ENCODE results near the gene TRAF2. TPM values are rescaled to one million over a fixed set of nuclear protein-coding genes. Genes with fewer than 3 reads are reported as not detected.

Gene TRAF2
- total and polyA plus RNA-seq, 2 of the 13 experiments (the other 11 are each of a cell fraction or from before 2014, with no cell fraction given), result 12.4 to 13.6 TPM

DNA sequence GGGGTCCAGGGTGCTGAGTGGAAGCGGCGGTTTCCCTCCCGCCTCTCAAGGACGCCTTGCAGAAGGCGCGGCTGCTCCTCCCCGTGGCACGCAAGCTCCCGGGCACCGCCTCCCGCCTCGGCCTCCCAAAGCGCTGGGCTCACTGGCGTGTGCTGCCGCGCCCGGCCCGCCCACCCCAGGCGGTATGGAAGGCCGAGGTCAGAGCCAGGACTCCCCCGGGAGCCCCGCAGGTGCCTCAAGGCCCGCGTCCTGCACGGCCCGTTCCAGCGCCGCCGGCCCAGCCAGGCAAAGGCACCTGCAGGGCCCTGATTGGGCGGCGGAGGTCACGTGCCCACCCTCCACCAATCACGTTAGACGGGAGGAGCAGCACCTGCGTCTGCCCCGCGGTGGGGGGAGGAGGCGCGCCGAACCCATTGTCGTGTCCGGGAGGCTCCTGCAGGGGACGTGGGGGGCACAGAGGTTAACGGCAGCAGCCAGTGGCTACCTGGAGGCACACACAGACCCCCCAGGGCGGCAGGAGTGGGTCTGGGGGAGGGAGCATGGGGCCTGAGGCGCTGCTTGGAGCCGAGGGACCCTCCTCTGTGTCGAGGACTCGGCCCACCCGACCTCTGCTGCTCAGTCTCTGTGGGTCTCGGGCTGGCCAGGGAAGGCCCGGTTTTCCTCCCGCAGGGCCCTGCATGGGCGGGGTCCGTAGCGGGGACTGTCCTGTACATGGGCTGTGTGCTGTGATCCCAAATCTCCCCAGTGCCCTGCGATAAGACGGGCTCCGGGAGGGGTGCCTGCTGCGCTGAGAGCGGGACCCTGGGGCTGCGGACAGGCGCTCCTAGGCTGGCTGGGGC is 63.7 kb downstream of the TRAF2 start (continued):
- TF ChIP-seq TCF12 (IDR thresholded peaks at IDR 0.05) (no peak), TCF12 (CRISPR knock-in tag; IDR thresholded peaks at IDR 0.05) (no peak), ZNF768 (CRISPR knock-in tag; IDR thresholded peaks at IDR 0.05) (peak; percentile 26; the same call in 1 of the 2 replicates), ZNF781 (CRISPR knock-in tag; IDR thresholded peaks at IDR 0.05; ENCODE audit: borderline replicate concordance, not compliant biosample characterization) (peak; percentile 61), ZFX (CRISPR knock-in tag; IDR thresholded peaks at IDR 0.05; ENCODE audit: low read depth) (peak; percentile 90), U2AF2 (IDR thresholded peaks at IDR 0.05; ENCODE audit: low read depth, low read length) (no peak), ZNF317 (CRISPR knock-in tag; IDR thresholded peaks at IDR 0.05) (no peak), PHF20 (CRISPR knock-in tag; IDR thresholded peaks at IDR 0.05) (no peak), FOXO1 (CRISPR knock-in tag; IDR thresholded peaks at IDR 0.05) (no peak; the same call in 1 of the 2 replicates), HMG20B (CRISPR knock-in tag; conservative IDR thresholded peaks at IDR 0.05) (0 out of 2 replicates have a peak, but pooled peaks have one; percentile 49), KDM3A (CRISPR knock-in tag; IDR thresholded peaks at IDR 0.05; ENCODE audit: low read depth) (no peak), ZNF260 (CRISPR knock-in tag; IDR thresholded peaks at IDR 0.05; ENCODE audit: borderline replicate concordance, low read depth) (no peak), SNRNP70 (IDR thresholded peaks at IDR 0.05; ENCODE audit: low read depth, low read length) (no peak), HCFC1 (IDR thresholded peaks at IDR 0.05; ENCODE audit: low read depth, low read length) (no peak), THAP11 (CRISPR knock-in tag; IDR thresholded peaks at IDR 0.05) (peak; percentile 52; the same call in 1 of the 2 replicates), ZNF431 (CRISPR knock-in tag; IDR thresholded peaks at IDR 0.05; ENCODE audit: borderline replicate concordance, low read depth) (no peak), POLR2A (IDR thresholded peaks at IDR 0.05; ENCODE audit: insufficient read depth in 1 of 2, low read depth in 2 of 2, low read length in 2 of 2) (peak in 1 of 2 experiments; percentile 42; a peak in 1 of 4 replicates), GLI4 (CRISPR knock-in tag; IDR thresholded peaks at IDR 0.05; ENCODE audit: borderline replicate concordance) (no peak), ZNF264 (CRISPR knock-in tag; IDR thresholded peaks at IDR 0.05) (peak; percentile 46; the same call in 1 of the 2 replicates), NFKBIZ (CRISPR knock-in tag; IDR thresholded peaks at IDR 0.05) (no peak), HNRNPL (IDR thresholded peaks at IDR 0.05; ENCODE audit: low read depth, low read length) (peak; percentile 64; the same call in 1 of the 2 replicates), NFYB (CRISPR knock-in tag; IDR thresholded peaks at IDR 0.05) (peak; percentile 97), HHEX (CRISPR knock-in tag; IDR thresholded peaks at IDR 0.05) (no peak), ZNF570 (CRISPR knock-in tag; IDR thresholded peaks at IDR 0.05; ENCODE audit: borderline replicate concordance) (no peak), ZNF350 (CRISPR knock-in tag; IDR thresholded peaks at IDR 0.05; ENCODE audit: borderline replicate concordance, low read depth) (peak; percentile 61; the same call in 1 of the 2 replicates), BHLHE40 (IDR thresholded peaks at IDR 0.05; ENCODE audit: low read length) (peak; percentile 82), ZKSCAN8 (CRISPR knock-in tag; IDR thresholded peaks at IDR 0.05; ENCODE audit: borderline replicate concordance) (no peak)
- TF ChIP-seq, protein P1, sequence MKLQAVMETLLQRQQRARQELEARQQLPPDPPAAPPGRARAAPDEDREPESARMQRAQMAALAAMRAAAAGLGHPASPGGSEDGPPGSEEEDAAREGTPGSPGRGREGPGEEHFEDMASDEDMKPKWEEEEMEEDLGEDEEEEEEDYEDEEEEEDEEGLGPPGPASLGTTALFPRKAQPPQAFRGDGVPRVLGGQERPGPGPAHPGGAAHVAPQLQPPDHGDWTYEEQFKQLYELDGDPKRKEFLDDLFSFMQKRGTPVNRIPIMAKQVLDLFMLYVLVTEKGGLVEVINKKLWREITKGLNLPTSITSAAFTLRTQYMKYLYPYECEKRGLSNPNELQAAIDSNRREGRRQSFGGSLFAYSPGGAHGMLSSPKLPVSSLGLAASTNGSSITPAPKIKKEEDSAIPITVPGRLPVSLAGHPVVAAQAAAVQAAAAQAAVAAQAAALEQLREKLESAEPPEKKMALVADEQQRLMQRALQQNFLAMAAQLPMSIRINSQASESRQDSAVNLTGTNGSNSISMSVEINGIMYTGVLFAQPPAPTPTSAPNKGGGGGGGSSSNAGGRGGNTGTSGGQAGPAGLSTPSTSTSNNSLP (IDR thresholded peaks at IDR 0.05; ENCODE audit: low read depth, low read length), result no peak
